ENCODE measurements around the gene USP12. TPM values are rescaled to one million over a fixed set of nuclear protein-coding genes. Genes with fewer than 3 reads are reported as not detected.

Gene USP12
- total and polyA plus RNA-seq, 12 donors: 4.6 to 20.3 (median 13.3) TPM

- Histone ChIP-seq H3K9me3 (replicated peaks in 1 of 3) (no peaks in the 10 kb centered on the region), H3K27me3 (no peaks in the 10 kb centered on the region), H3K4me1 (replicated peaks in 1 of 2) (peaks cover 0 to 31% of the 10 kb centered on the region in 2 donors), H3K4me3 (peak overlapping the region; percentile 33 to 100 (median 80)), H3K27ac (peak overlapping the region; percentile 72 to 96 (median 90)), H3K36me3 (replicated peaks in 1 of 2) (no peaks in the 10 kb centered on the region)
- WGBS, 4 donors: 0 to 1% (median 0%) methylated on average over 13 to 73 of the region's 73 CpGs
- TF ChIP-seq POLR2A (IDR thresholded peaks at IDR 0.05): peak in 1 of 2 donors; percentile 51
- peak in 2 of 6 experiments; percentile 5 to 14 for TF ChIP-seq CTCF (IDR thresholded peaks at IDR 0.05)
- intact Hi-C loops (cut with DNase I): loop anchor here in 1 of 2 donors (5.0 to 10.0 kb wide), 2 partner anchors 73 to 185 kb away; no protein-coding TSS in a partner anchor
- peak; percentile 89 to 95 (median 92) for DNase-seq
Observed at GRCh38 chr13:27171827-27172494, 350 bp upstream of the USP12 start.

- Histone ChIP-seq H3K9me3 (replicated peaks in 1 of 3) (no peaks in the 10 kb centered on the region), H3K36me3 (replicated peaks in 1 of 2) (no peaks in the 10 kb centered on the region), H3K27me3 (no peaks in the 10 kb centered on the region), H3K27ac (peak overlapping the region in 4 of 5 donors; percentile 24 to 96 (median 86)), H3K4me1 (replicated peaks in 1 of 2) (peaks cover 0 to 31% of the 10 kb centered on the region in 2 donors), H3K4me3 (peak overlapping the region; percentile 18 to 94 (median 46))
- peak; percentile 31 to 68 (median 45) for DNase-seq
- TF ChIP-seq CTCF (IDR thresholded peaks at IDR 0.05) (no peak), POLR2A (IDR thresholded peaks at IDR 0.05) (peak in 1 of 2 donors; percentile 30)
- WGBS, 4 donors: 1 to 3% (median 2%) methylated on average over 18 to 56 of the region's 56 CpGs
- intact Hi-C loops (cut with DNase I): loop anchor here in 1 of 2 donors (5.0 to 10.0 kb wide), 2 partner anchors 74 to 183 kb away; no protein-coding TSS in a partner anchor
Observed at GRCh38 chr13:27170516-27171243, 931 bp downstream of the USP12 start.

DNA sequence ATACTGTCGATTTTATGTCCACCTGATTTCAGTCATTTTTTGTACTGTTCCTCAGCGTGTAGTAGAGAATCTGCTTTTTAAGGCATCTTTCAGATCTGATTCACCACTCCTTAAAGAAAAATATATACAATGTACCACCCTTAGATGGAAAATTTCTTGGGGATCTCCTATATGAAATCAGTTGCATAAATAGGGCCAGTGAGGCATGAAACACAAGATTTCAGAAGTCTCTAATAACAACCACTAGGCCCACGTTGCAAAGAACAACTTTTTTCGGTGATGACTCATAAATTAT is 1.4 kb downstream of the USP12 start:
- Histone ChIP-seq H3K36me3 (replicated peaks in 1 of 2) (no peaks in the 10 kb centered on the region), H3K9me3 (replicated peaks in 1 of 3) (no peaks in the 10 kb centered on the region), H3K27me3 (no peaks in the 10 kb centered on the region), H3K27ac (peak overlapping the region in 3 of 5 donors; percentile 85 to 96 (median 87)), H3K4me3 (peak overlapping the region in 3 of 4 donors; percentile 18 to 94 (median 20)), H3K4me1 (replicated peaks in 1 of 2) (peaks cover 0 to 31% of the 10 kb centered on the region in 2 donors)
- 26 to 33% (median 28%) methylated on average over 4 of the region's 4 CpGs for WGBS, 4 donors
- no peak for TF ChIP-seq POLR2A (IDR thresholded peaks at IDR 0.05)
- no peak for TF ChIP-seq CTCF (IDR thresholded peaks at IDR 0.05)
- DNase-seq: no peak
- intact Hi-C loops (cut with DNase I): loop anchor here in 1 of 2 donors (5.0 to 10.0 kb wide), 2 partner anchors 75 to 183 kb away; no protein-coding TSS in a partner anchor

DNA sequence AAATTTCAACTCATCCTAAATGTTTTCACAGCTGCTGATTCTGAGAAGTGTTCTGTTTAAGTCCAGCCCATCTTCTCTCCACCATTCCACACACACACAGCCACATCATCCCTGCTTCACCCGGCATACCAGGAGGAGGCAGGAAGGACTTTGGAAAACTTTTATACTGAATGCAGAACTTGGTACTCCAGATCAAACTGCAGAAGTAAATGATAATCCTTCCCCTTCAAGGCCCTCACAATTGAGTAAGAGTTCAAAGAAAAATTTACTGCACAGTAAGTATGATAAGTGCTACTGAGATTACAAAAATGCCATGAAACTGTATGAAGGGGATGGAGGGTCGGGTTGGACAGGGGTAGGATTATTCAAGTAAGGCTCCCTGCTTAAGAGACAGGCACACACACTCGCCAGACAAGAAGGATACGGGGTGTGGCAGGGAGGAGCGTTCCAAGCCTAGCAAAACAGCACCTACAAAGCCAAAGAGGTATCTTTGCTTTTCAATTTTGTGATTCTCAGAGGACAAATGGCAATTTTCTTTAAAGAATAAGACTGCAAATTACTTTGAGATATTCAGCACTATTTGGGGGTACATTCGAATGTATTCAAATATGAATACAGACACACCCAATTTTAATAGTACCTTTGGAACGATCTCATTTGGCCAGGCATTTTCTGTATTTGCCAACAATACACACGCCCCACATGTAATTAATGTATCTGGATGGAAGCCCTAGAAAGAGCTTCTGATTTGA is 2.5 kb downstream of the USP12 start:
- Histone ChIP-seq H3K27ac (no peak overlapping the region), H3K4me3 (no peak overlapping the region), H3K27me3 (no peaks in the 10 kb centered on the region), H3K36me3 (replicated peaks in 1 of 2) (no peaks in the 10 kb centered on the region), H3K4me1 (replicated peaks in 1 of 2) (peaks cover 0 to 31% of the 10 kb centered on the region in 2 donors), H3K9me3 (replicated peaks in 1 of 3) (no peaks in the 10 kb centered on the region)
- WGBS, 4 donors: 58 to 67% (median 62%) methylated on average over 8 of the region's 8 CpGs
- no peak for TF ChIP-seq POLR2A (IDR thresholded peaks at IDR 0.05)
- DNase-seq: no peak
- intact Hi-C loops (cut with DNase I): no loop called here
